KG1 (cell line): Measurements from ENCODE around the gene GUK1.
"Not testable (repeated sequence)": the region's sequence is repeated elsewhere in the genome, so short reads cannot be mapped to it uniquely, and the experiment has no call there.

Source experiments
- DNase-seq: peaks from one replicate; lab custom pipeline; 2025; lab: John Stamatoyannopoulos, UW

The GUK1 gene

DNA sequence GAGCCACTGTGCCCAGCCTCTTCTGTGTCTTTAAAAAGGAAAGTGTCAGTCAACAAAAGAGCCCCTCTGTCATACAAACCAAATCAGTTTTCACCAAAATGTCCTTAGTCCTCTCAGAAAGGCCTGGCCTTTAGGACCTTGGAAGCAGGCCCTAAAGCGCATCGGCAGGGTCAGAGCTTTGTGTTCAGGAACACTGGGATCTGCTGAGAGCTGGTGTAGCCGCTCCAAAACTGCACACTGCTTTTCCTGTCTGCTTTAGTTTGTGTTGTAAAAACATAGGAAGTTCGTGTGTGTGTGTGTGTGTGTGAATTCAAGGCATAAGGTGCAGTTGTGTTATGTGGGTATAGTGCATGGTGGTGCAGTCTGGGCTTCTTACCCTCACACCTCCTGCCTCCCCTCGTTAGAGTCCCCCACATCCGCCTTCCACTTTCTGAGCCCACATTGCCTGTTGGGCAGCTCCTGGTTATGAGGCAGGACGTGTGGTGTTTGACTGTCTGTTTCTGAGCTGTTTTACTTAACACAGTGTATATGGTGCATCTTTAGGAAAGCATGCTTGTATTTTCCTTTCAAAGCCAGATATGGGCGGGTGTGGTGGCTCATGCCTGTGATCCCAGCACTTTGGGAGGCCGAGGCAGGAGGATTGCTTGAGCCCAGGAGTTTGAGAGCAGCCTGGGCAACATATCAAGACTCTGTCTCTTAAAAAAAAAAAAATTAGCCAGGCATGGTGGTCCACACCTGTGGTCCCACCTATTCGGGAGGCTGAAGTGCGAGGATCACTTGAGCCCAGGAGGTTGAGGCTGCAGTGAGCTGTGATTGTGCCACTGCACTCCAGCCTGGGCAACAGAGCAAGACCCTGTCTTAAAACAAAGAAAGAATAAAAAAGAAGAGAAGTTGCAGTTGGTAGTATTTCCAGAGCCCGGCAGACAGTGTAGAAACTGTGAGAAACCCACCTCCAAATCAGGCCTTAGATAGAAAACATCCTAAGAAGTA is 37.9 kb downstream of the GUK1 start:
- no peak for DNase-seq

DNA sequence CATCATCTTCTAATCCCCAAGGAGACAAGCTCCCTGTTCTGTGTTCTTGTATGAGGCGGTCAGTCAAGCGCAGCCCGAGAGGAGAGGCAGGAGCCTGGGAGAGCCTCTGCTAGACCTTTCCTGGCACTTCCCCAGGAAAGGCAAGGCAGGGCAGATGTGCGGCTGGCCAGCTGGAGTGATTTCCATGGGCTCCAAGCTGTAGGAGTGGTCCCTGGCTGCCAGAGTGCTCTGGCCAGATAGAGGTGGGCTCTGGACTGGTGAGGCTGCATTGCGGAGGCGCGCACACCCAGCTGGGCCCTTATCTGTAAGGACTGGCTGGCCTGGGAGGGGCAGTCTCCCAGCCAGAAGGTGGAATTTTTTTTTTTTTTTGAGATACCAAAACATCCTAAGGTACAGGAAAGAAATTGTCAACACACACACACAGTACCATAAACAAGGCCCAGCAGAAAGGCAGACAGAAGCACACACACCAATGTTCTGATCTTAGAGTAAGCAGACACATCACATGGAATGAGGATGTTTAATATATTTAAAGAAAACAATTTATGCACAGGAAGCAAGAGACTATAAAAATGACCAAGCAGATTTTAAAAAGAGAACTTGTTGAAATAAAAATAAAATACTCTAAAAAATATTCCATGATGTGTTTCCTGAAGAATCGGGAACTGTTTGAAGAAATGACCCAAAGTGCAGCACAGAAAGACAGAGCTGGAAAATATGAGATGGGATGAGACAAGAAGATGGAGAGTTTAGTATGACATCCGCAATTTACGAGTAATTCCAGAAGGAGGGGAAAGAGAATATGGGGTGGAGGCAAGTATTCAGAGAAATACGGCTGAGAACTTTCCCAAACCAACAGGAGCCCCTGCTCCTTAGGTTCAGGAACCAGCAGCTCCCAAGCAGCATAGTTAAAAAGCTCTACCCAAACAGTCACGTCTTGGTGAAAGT is 38.9 kb downstream of the GUK1 start:
- DNase-seq, result no peak

DNA sequence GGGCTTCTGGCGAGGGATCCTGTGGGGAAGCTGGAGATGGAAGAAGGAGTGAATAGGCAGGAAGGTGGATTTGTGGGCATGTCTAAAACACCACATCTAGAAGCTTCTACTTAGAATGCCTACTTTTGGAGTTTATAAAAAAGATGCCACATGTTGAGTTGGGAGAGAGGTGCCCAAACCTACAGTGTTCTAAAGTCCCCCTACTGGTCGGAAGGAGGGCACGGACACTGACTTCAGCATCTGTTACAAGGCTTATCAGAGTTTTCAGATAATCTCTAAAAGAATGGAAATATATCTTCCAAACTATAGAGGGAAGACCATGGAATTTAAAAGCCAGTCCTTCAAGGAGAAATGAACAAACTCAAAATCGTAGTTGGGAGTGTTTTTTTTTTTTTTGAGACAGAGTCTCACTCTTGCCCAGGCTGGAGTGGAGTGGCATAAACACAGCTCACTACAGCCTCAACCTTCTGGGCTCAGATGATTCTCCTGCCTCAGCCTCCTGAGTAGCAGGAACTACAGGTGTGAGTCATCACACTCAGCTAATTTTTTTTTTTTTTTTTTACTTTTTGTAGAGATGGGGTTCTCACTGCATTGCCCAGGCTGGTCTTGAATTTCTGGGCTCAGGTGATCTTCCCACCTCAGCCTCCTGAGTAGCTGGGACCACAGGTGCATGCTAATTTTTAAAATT is 40.3 kb downstream of the GUK1 start:
- no peak for DNase-seq

DNA sequence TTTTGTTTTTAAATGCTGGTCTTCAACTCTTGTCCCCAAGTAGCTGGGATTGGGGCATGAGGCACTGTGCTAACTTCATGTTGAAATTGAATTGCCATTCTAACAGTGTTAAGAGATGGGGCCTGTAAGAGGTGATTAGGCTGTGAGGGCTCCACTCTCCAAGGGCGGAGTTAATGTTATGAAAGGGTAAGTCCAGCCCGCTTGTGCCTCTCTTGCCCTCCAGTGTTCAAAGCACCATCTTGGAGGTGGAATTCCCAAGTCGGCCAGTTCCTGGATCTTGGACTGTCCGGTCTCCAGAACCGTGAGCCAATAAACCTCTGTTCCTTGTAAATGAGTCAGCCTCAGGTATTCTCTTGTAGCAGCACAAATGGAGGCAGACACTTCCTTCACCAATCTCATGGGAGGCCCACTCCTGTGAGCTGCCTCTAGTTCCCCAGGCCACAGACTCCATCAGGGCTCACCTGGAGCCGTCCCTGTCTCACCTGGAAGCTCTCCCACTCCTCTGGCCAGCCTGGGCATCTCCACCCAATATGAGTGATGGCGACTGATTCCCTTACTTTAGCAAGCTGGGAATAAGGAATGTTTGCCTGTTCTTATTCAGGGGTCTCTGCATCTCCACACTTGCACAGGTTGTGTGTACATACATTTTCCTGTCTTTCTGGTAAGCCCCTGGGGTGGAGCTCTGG is 41.0 kb downstream of the GUK1 start:
- no peak for DNase-seq

DNA sequence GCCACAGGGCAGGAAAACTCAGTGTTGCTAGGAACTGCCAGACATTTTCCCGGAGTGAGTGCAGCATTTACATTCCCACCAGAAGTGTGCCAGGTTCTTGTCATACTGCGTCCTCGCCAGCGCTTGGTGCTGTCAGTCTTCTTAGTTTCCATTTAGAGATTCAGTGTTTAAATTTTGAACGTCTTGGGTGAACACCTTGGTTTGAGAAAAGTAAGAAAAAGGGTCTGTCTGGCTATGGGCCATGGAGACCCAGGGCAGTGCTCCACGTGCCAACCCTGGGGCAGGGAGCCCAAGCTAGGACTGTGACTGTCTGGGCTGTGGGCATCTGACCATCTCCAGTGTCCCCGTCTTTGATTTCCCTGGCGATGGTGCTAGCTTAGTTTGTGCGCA is 41.6 kb downstream of the GUK1 start:
- DNase-seq, result no peak

DNA sequence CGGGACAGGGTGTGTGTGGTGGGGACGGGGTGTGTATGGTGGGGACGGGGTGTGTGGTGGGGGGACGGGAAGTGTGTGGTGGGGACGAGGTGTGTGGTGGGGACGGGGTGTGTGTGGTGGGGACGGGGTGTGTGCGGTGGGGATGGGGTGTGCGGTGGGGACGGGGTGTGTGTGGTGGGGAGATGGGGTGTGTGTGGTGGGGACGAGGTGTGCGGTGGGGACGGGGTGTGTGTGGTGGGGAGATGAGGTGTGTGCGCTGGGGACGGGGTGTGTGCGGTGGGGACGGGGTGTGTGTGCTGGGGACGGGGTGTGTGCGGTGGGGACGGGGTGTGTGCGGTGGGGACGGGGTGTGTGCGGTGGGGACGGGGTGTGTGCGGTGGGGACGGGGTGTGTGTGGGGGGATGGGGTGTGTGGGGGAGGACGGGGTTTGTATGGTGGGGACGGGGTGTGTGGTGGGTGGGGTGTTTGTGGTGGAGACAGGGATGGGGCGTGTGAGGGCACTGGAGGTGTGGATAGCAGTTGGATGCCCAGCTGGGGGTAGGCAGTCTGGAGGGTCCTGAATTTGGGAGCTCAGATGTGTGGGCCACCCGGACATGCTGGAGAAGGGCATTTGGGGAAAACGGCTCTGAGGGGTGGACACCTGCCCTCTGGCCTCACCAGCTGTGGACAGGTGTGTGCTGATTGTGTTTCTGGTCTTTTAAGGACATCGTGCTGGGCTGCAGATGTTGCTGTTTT is 42.4 kb downstream of the GUK1 start:
- no peak for DNase-seq

DNA sequence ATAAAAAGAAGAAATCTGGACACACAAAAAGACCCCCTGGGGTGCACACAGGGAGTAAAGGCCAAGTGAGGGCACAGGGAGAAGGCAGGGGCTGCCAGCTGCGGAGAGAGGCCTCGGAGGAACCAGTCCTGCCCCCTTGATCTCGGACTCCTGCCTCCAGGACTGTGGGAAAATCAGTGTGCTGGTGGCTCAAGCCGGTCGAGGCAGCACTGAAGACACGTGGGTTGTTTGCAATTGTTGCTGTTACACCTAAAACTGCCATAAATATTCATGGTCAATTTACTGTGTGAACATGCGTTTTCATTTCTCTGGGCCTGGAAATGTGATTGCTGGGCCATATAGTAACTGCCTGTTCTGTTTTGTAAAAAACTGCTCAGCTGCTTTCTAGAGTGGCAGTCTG is 44.1 kb downstream of the GUK1 start:
- DNase-seq, result no peak

DNA sequence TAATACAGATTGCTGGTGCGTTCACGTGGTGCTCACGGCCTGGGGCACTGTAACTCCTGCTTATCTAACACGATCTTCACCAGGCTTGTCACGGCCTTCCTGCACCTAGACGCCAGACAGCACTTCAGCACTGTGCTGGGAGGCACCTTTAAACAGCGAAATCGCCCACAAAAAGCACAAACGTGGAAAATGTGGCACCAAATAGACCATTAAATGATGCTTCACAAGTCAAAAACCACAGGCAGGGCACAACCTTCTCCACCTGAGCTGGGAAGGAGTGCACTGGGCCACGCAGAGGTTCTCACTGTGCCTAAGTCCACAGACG is 45.5 kb downstream of the GUK1 start:
- DNase-seq, result no peak

DNA sequence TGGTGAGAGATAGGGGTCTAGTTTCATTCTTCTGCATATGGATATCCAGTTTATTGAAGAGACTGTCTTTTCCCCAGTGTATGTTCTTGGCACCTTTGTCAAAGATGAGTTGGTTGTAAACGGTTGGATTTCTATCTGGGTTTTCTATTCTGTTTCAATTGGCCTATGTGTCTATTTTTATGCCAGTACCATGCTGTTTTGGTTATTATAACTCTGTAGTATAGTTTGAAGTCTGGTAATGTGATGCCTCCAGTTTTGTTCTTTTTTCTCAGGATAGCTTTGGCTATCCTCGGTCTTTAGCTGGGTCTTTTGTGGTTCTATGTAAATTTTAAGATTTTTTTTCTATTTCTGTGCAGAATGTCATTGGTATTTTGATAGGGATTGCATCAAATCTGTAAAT is 48.2 kb downstream of the GUK1 start:
- DNase-seq, result not testable (repeated sequence)

DNA sequence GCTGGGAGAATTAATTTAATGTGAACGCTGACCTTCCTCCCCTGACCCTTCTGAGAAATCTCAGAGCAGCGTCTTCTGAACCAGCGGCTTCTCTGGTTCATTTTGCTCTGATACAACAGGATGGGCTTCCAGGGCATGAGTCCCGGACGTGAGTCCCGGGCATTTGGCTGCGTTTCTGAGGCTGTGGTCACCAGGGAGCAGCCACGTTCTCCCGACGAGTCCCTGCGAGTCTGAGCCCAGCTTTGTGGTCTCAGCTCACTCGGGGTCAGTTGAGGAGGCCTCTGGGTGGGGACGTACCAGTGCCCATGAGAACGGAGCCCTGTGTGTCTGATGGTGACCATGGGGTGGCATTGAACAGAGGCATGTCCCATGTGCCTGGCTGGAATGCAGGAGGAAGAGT is 50.1 kb downstream of the GUK1 start:
- DNase-seq, result no peak

DNA sequence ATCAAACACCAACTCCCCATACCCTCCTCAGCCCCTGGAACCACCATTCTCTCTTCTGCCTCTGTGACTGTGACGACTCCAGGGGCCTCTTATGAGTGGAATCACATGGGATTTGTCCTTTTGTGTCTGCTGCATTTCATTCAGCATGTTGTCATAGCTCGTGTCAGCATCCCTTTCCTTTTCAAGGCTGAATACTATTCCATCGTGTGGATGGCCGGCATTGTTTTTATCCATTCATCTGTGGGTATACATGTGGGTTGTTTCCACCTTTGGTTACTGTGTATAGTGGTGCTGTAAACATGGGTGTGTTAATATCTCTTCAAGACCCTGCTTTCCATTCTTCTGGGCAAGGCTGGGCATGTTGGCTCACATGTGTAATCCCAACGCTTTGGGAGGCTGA is 50.7 kb downstream of the GUK1 start:
- no peak for DNase-seq

DNA sequence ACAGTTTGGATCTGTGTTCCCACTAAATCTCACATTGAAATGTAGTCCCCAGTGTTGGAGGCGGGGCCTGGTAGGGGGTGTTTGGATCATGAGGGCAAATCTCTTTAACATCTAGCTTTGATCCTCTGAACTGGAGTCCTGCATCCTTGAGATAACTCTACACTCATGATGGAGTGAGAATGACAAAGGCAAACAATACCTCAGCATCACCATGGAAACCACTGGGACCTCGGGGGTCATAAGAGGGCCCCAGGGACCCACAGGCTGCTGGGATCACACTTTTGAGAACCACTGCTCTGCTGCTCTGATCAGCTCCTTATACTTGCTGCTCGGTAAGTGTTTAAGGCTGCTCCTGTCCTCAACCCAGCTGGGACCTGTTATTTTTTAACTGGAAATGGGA is 54.4 kb downstream of the GUK1 start:
- DNase-seq, result no peak

DNA sequence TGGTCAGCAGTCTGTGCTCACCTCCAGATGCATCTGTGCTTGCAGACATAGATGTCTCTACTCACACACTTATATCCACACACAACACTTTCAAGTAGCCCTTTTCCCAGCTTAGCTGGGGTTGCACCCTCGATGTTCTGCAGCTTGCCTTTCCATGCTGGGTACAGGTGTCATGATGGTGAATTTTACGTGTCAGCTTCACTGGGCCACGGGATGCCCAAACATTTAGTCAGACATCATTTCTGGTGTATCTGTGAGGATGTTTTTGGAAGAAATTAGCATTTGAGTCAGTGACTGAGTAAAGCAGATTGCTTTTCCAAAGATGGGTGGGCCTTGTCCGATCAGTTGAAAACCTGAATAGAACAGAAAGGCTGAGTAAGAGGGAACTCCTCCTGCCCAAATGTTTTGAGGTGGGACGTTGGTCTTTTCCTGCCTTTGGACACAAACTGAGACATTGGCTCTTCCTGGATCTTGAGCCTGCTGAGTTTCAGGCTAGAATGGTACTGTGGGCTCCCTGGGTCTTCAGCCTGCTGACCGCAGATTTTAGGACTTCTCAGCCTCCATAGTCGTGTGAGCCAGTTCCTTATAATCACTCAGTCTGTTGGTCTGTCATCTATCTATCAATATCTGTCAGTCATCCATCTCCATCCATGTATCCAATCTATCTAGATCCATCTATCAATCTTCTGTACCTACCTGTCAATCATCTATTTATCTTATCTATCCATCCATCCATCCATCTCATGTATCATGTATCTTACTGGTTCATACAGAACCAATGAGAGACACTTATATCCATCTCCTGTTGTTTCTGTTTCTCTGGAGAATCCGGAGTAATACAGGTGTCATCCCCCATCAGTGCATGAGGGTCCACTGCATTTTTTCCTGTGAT is 55.1 kb downstream of the GUK1 start:
- DNase-seq, result no peak

DNA sequence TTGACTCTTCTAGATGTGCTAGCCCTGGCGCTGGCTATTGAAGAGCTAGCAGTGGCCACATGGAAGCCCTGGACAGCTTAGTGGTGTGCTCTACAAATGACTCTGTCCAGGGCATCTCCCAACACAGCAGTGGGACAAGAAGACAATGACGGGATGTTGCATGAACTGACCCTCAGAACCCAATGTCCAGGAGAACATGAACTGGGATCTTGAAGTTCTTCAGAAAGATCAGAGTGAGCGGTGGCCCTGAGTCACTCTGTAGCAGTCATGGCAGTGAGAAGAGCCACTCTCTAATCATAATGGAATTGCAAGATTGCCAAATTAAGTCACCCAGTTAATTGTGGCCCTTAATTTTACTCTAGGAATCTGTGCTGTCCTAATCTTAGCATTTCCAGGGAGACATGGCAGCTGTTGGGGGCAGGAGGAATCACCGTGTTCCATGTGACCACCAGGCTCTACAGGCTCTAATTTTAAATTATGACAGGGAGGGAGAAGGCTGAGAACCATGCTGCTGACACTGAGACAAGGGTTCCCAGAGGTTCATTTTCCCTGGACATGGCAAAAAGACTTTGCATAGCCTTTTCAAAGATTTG is 57.6 kb downstream of the GUK1 start:
- no peak for DNase-seq
